ENCODE results near the gene MED29.

Gene MED29

DNA sequence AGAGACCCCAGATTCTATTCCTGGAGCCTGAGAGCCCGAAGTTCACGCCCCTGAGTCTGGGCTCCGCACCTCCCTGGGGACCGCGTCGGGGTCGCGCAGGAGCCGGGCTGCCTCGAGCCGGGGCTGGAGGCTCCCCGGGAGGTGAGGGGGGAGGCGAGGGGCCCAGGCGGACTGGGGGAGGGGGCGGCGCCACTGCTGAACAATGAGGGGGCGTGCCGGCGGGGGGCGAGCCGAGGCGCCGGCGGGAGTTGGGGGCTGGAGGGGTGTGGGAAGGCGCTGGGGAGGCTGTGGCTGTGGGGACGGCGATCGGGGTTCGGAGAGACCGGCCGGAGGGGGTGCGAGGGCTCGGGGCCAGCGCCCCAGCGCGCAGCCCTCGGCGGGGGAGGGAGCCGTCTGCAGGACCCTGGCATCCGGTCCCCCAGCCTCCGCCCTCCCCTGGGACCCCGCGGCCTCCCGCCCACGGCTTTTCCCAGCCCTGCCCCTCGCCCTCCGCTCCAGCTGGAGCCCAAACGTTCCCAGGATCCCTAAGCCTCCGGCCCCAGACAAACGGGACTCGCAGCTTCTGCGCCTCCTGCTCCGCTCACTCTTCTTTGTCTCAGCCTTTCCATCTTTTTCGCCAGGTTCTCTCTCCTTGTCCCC lies 22.2 kb downstream of the MED29 start:
- Histone ChIP-seq H3K36me3 (ENCODE audit: control insufficient read depth in 2 of 2, insufficient read depth in 2 of 2, low read length in 2 of 2) (peaks cover 6 to 12% of the 10 kb centered on the region in 2 donors), H3K4me1 (ENCODE audit: control insufficient read depth, insufficient read depth, low read length) (peaks cover 52% of the 10 kb centered on the region), H3K27ac (ENCODE audit: low read length) (peak overlapping the region; percentile 100), H3K27me3 (ENCODE audit: control insufficient read depth in 1 of 2, insufficient read depth in 2 of 2, low read length in 2 of 2) (no peaks in the 10 kb centered on the region), H3K9me3 (ENCODE audit: control insufficient read depth in 2 of 2, low read length in 2 of 2) (no peaks in the 10 kb centered on the region), H3K9ac (ENCODE audit: low read length in 2 of 2) (peak overlapping the region; percentile 86 to 96), H3K4me3 (ENCODE audit: low read length in 2 of 2) (peak overlapping the region; percentile 93 to 96)

DNA sequence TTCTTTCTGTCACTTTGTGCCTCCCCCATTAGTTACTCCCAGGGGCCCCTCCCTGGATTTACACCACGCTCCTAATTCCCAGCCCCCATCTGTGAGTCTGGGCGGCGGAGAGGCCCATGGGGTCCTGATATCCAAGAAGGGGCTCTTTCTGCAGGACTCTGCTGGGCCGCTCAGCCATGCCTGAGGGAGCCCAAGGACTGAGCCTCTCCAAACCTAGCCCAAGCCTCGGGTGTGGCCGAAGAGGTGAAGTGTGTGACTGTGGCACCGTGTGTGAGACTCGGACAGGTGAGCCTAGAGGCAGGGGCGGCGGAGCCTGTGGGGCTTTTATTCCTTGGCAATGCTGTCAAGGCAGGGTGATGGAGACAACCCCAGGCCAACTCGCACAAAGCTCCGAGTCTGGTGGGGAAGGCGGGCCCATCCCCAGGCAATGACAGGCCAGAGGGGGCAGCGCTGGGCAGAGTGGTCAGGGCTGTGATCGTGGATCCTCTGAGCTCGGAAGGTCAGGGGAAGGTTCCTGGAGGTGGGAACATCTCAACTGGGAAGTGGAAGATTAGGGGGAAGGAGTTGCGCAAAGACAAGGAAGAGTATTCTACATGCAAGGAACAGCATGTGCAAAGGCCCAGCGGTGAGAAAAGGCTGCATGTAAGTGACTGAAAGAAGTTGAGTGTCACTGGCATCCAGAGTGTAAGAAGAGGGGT lies 22.9 kb downstream of the MED29 start:
- H3K27ac ChIP-seq (ENCODE audit: low read length) = peak overlapping the region; percentile 100
- peak overlapping the region; percentile 68 to 96 for H3K9ac ChIP-seq (ENCODE audit: low read length in 2 of 2)
- peak overlapping the region; percentile 93 to 96 for H3K4me3 ChIP-seq (ENCODE audit: low read length in 2 of 2)
- H3K27me3 ChIP-seq (ENCODE audit: control insufficient read depth in 1 of 2, insufficient read depth in 2 of 2, low read length in 2 of 2) = no peaks in the 10 kb centered on the region
- peaks cover 46% of the 10 kb centered on the region for H3K4me1 ChIP-seq (ENCODE audit: control insufficient read depth, insufficient read depth, low read length)
- H3K36me3 ChIP-seq (ENCODE audit: control insufficient read depth in 2 of 2, insufficient read depth in 2 of 2, low read length in 2 of 2) = peaks cover 5 to 13% of the 10 kb centered on the region in 2 donors
- H3K9me3 ChIP-seq (ENCODE audit: control insufficient read depth in 2 of 2, low read length in 2 of 2) = no peaks in the 10 kb centered on the region

GRCh38 chr19:39415111-39416046 lies 24.2 kb downstream of the MED29 start:
- Histone ChIP-seq H3K9ac (ENCODE audit: low read length in 2 of 2) (peak overlapping the region; percentile 68 to 96), H3K27me3 (ENCODE audit: control insufficient read depth in 1 of 2, insufficient read depth in 2 of 2, low read length in 2 of 2) (no peaks in the 10 kb centered on the region), H3K36me3 (ENCODE audit: control insufficient read depth in 2 of 2, insufficient read depth in 2 of 2, low read length in 2 of 2) (peaks cover 9 to 16% of the 10 kb centered on the region in 2 donors), H3K27ac (ENCODE audit: low read length) (peak overlapping the region; percentile 100), H3K4me1 (ENCODE audit: control insufficient read depth, insufficient read depth, low read length) (peaks cover 42% of the 10 kb centered on the region), H3K4me3 (ENCODE audit: low read length in 2 of 2) (peak overlapping the region; percentile 93 to 96), H3K9me3 (ENCODE audit: control insufficient read depth in 2 of 2, low read length in 2 of 2) (no peaks in the 10 kb centered on the region)

DNA sequence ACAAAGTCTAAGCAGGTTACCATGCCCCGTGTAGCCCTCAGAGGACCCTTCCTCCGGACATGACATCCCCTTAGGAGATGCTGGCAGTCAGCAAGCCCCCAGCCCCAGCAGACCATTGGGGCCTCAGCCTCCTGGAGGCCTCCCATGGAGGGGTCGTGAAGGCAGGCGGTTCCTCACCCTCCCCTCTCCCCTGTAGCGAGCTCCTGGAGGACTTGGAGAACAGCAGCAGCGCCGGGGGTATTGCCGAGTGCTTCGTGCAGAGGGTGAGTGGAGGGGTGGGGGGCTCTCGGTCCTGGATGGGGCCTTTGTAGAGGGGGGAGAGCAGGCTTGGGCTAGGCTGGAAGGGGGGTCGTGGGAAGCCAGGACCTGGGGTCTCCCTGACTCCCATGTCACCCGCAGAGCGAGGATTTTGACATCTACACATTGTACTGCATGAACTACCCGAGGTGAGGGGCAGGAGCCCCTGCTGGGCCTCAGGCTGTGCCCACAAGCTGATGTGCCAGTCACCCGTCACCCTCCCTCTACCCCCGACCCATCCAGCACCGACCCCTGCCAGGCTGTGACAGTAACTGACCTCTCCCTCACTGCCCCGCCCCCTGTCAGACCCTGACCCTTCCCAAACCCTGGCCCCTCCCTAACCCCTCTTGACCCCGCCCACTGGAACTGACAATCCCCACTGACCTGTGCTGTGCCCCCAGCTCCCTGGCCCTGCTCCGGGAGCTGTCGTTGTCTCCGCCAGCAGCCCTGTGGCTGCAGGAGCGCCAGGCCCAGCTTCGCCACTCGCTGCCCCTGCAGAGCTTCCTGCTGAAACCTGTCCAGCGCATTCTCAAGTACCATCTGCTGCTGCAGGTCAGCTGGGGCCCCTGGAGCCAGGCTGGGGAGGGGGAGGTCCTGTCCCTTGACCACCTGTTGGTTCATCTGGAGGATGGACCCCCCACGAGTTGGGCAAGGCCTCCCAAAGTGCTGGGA lies 25.3 kb downstream of the MED29 start:
- Histone ChIP-seq H3K9me3 (ENCODE audit: control insufficient read depth in 2 of 2, low read length in 2 of 2) (no peaks in the 10 kb centered on the region), H3K4me3 (ENCODE audit: low read length in 2 of 2) (no peak overlapping the region), H3K36me3 (ENCODE audit: control insufficient read depth in 2 of 2, insufficient read depth in 2 of 2, low read length in 2 of 2) (peaks cover 10 to 23% of the 10 kb centered on the region in 2 donors), H3K4me1 (ENCODE audit: control insufficient read depth, insufficient read depth, low read length) (peaks cover 31% of the 10 kb centered on the region), H3K27me3 (ENCODE audit: control insufficient read depth in 1 of 2, insufficient read depth in 2 of 2, low read length in 2 of 2) (no peaks in the 10 kb centered on the region), H3K27ac (ENCODE audit: low read length) (peak overlapping the region; percentile 100), H3K9ac (ENCODE audit: low read length in 2 of 2) (peak overlapping the region in 1 of 2 donors; percentile 42)

GRCh38 chr19:39417463-39418181 lies 26.4 kb downstream of the MED29 start:
- no peaks in the 10 kb centered on the region for H3K9me3 ChIP-seq (ENCODE audit: control insufficient read depth in 2 of 2, low read length in 2 of 2)
- peaks cover 10 to 27% of the 10 kb centered on the region in 2 donors for H3K36me3 ChIP-seq (ENCODE audit: control insufficient read depth in 2 of 2, insufficient read depth in 2 of 2, low read length in 2 of 2)
- no peak overlapping the region for H3K9ac ChIP-seq (ENCODE audit: low read length in 2 of 2)
- no peaks in the 10 kb centered on the region for H3K27me3 ChIP-seq (ENCODE audit: control insufficient read depth in 1 of 2, insufficient read depth in 2 of 2, low read length in 2 of 2)
- H3K4me1 ChIP-seq (ENCODE audit: control insufficient read depth, insufficient read depth, low read length) = peaks cover 30% of the 10 kb centered on the region
- H3K4me3 ChIP-seq (ENCODE audit: low read length in 2 of 2) = no peak overlapping the region
- no peak overlapping the region for H3K27ac ChIP-seq (ENCODE audit: low read length)

GRCh38 chr19:39419003-39419402 lies 27.8 kb downstream of the MED29 start:
- no peak overlapping the region for H3K4me3 ChIP-seq (ENCODE audit: low read length in 2 of 2)
- H3K9me3 ChIP-seq (ENCODE audit: control insufficient read depth in 2 of 2, low read length in 2 of 2) = no peaks in the 10 kb centered on the region
- peaks cover 21% of the 10 kb centered on the region for H3K4me1 ChIP-seq (ENCODE audit: control insufficient read depth, insufficient read depth, low read length)
- no peak overlapping the region for H3K9ac ChIP-seq (ENCODE audit: low read length in 2 of 2)
- H3K36me3 ChIP-seq (ENCODE audit: control insufficient read depth in 2 of 2, insufficient read depth in 2 of 2, low read length in 2 of 2) = peaks cover 13 to 36% of the 10 kb centered on the region in 2 donors
- H3K27me3 ChIP-seq (ENCODE audit: control insufficient read depth in 1 of 2, insufficient read depth in 2 of 2, low read length in 2 of 2) = no peaks in the 10 kb centered on the region
- no peak overlapping the region for H3K27ac ChIP-seq (ENCODE audit: low read length)

- H3K27ac ChIP-seq (ENCODE audit: low read length) = no peak overlapping the region
- no peaks in the 10 kb centered on the region for H3K27me3 ChIP-seq (ENCODE audit: control insufficient read depth in 1 of 2, insufficient read depth in 2 of 2, low read length in 2 of 2)
- no peaks in the 10 kb centered on the region for H3K9me3 ChIP-seq (ENCODE audit: control insufficient read depth in 2 of 2, low read length in 2 of 2)
- peaks cover 13 to 40% of the 10 kb centered on the region in 2 donors for H3K36me3 ChIP-seq (ENCODE audit: control insufficient read depth in 2 of 2, insufficient read depth in 2 of 2, low read length in 2 of 2)
- no peak overlapping the region for H3K9ac ChIP-seq (ENCODE audit: low read length in 2 of 2)
- H3K4me1 ChIP-seq (ENCODE audit: control insufficient read depth, insufficient read depth, low read length) = peaks cover 3% of the 10 kb centered on the region
- no peak overlapping the region for H3K4me3 ChIP-seq (ENCODE audit: low read length in 2 of 2)
These were observed 29.6 kb downstream of the MED29 start for GRCh38 chr19:39420769-39421168.

GRCh38 chr19:39422020-39422419 lies 30.8 kb downstream of the MED29 start:
- no peak overlapping the region for H3K4me3 ChIP-seq (ENCODE audit: low read length in 2 of 2)
- H3K4me1 ChIP-seq (ENCODE audit: control insufficient read depth, insufficient read depth, low read length) = no peaks in the 10 kb centered on the region
- no peaks in the 10 kb centered on the region for H3K9me3 ChIP-seq (ENCODE audit: control insufficient read depth in 2 of 2, low read length in 2 of 2)
- no peak overlapping the region for H3K27ac ChIP-seq (ENCODE audit: low read length)
- H3K9ac ChIP-seq (ENCODE audit: low read length in 2 of 2) = no peak overlapping the region
- no peaks in the 10 kb centered on the region for H3K27me3 ChIP-seq (ENCODE audit: control insufficient read depth in 1 of 2, insufficient read depth in 2 of 2, low read length in 2 of 2)
- H3K36me3 ChIP-seq (ENCODE audit: control insufficient read depth in 2 of 2, insufficient read depth in 2 of 2, low read length in 2 of 2) = peaks cover 13 to 37% of the 10 kb centered on the region in 2 donors

DNA sequence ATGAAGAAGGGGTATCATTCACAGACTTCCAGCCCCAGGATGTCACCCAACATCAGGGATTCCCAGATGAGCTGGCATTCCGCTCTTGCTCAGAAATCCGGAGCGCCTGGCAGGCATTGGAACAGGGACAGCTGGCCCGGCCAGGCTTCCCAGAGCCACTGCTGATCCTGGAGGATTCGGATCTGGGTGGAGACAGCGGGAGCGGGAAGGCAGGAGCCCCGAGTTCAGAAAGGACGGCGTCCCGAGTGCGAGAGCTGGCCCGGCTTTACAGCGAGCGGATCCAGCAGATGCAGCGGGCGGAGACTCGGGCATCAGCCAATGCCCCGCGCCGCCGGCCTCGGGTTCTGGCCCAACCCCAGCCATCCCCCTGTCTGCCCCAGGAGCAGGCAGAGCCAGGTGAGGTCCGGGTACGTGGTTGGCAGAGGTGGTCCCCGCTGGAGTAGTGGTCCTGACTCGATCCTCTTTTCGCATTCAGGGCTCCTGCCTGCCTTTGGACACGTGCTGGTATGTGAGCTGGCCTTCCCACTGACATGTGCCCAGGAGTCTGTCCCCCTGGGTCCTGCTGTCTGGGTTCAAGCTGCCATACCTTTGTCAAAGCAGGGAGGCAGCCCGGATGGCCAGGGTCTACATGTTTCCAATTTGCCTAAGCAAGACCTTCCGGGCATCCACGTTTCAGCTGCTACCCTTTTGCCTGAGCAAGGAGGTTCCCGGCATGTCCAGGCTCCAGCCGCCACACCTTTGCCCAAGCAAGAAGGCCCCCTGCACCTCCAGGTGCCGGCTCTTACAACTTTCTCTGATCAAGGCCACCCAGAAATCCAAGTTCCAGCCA lies 32.3 kb downstream of the MED29 start:
- H3K4me1 ChIP-seq (ENCODE audit: control insufficient read depth, insufficient read depth, low read length) = peaks cover 8% of the 10 kb centered on the region
- H3K27me3 ChIP-seq (ENCODE audit: control insufficient read depth in 1 of 2, insufficient read depth in 2 of 2, low read length in 2 of 2) = no peaks in the 10 kb centered on the region
- no peaks in the 10 kb centered on the region for H3K9me3 ChIP-seq (ENCODE audit: control insufficient read depth in 2 of 2, low read length in 2 of 2)
- H3K27ac ChIP-seq (ENCODE audit: low read length) = no peak overlapping the region
- H3K4me3 ChIP-seq (ENCODE audit: low read length in 2 of 2) = no peak overlapping the region
- peaks cover 13 to 34% of the 10 kb centered on the region in 2 donors for H3K36me3 ChIP-seq (ENCODE audit: control insufficient read depth in 2 of 2, insufficient read depth in 2 of 2, low read length in 2 of 2)
- H3K9ac ChIP-seq (ENCODE audit: low read length in 2 of 2) = no peak overlapping the region
